OCI-M2 (cell line): ENCODE results near the gene COL20A1.

ENCODE experiments used
- DNase-seq: peaks from one replicate; lab custom pipeline; 2025; ENCODE audit not compliant: unreplicated experiment; lab: John Stamatoyannopoulos, UW

The COL20A1 gene

DNA sequence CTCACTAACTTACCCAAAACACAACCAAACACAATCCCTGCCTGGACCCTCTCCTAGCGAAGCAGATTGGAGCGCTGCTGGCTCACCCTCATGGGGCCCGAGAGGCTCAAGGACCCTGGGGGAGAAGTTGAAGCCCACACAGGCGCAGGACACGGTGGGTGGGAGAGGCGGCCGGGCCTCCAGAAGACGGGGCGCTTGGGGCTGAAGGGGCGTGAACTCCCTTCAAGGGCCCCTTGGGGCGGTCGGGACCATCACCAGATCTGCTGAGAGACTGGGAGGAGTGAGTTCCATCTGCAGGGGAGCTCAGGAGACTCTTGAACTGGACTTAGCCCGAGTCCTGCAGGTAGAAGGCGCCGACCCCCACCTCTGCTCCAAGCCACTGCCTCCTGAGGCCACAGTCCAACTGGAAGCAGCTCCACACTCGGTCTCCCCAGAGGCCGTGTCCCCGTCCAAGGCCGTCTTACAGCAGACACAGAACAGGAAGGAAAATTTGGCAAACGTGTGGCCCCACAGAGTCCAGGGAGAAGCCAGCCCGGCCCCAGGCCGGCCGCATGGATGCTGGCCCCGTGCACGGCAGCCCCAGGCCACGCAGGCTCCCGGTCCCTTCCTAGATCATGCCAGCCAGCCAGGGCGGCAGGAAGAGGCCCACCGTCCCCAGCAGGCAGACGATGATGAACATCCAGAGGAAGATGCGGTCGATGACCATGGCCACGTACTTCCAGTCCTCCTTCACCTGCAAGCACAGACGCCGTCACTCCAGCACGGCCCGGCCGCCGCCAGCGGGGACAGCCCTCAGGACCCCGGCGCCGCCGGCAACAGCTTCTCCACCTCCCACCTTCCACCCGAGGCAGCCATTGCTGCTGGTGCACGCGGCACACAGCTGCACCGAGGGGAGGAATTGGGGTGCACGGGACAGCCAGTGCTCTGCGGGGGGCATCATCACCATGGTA is 53.4 kb downstream of the COL20A1 start:
- no peak for DNase-seq

DNA sequence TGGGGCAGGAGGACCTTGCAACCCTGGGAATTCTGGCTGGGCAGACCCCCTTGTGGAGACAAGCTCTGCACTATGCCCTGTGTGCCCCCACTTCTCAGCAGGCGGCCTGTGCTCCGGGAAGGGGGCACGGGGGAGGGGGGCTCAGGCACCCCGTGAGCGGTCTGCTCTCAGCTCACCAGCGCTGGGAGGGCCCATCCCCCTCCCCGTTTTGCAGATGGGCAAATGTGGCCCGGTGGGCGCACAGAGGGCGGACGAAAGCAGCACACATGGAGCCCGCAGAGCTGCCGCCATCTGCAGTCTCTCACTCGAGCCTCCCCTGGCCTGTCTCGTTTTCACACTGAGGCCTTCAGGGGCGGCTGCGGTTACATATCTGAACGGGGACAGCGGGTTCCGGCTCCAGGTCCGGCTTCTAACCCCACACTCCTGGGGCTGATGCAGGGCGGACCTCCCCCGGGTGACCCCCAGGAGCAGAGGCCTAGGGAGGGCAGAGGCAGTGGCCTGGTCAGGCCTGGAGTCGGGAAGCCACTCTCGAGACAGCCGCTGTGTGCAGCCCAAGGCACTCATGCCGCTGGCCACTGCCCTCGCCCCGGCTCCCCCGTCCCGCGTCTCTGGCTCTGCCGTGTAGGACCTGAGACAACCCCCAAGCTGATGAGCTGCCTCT is 54.2 kb downstream of the COL20A1 start:
- DNase-seq = no peak

DNA sequence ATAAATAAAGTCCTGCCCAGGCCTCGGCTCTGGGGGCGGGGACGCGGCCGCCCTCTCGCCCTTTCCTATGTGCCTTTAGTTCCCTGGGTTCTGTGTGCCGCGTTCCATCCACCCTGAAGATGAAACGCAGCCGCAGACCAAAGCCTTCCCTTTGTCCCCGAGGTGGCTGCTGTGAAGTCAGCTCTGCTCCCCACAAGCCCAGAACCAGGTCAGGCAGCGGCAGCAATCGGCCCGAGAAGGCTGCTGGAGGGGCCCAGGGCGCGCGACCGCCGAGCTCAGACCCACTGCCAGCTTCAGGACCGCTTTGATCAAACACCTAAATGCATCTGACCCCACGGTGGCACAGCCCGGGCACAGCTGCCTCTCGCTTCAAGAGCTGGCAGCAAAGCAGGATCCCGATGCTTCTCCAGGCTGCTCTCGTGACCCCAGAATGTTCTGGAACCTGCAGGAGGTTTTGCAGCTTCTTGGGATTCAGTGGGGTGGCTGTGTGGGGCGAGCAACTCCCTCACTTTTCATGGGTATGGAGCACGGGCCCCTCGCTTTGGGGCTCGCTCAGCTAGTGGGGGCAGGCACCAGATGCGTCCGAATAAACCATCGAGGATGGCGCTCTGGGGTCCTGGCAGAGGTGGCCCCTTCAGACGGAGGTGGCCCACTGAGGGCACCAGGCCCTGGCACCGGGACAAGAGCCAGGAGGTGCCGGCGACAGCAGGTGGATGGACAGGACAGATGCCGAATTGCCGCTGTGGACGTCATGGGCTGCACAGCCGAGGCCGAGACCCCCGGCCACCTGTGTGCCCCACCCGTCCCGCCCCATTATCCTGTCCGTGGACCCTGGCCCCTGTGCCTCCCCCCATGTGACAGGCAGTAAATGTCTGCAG is 55.2 kb downstream of the COL20A1 start:
- no peak for DNase-seq

DNA sequence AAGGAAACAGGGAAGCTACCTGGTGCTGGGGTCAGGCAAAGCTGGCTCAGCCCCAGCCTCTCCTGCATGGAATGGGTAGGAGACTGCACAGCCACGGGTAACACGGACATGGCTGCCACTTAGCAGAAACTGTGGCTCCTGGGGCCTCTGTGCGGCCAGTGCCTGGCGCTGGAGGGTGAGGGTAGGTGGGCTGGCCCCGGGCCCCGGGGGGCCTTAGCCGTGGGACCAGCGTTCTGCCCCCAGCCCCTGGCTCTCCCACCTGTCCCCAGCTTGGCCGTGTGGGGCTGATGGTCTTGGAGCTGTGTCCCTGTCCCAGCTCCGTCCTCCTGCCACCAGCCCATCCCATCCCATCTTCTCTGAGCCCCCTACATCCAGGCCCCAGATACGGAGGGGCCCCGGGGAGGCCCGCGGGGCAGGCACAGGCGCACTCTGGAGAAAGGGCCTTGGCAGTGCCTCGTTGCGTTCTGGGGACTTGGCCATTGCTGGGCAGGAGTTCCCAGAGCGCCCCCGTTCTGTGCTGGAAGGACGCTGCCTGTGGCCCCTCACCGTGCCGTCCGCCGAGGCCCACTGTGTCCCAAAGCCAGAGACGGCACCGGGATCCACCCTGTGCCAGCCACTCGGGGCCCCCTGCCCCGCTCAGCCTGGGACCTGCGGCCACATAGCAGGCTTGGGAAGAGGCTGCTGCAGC is 56.0 kb downstream of the COL20A1 start:
- DNase-seq = no peak

DNA sequence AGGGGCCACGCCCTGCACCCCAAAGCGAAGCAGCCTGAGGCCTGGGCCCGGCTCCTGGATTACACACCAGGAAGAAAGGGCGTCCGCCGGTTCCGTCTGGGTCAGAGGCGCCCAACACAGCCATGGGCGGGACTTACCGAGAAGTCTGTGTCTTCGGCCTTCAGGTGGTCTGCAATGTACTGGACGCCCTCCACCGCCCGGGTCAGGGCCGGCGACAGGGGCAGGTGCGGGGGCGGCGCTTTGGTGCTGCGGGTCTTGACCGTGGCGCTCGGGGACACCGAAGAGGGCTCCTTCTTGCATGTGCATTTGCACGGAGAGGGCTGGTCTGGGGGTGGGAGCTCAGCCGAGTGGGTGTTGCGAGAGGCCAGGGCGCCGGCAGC is 56.5 kb downstream of the COL20A1 start:
- DNase-seq = no peak

DNA sequence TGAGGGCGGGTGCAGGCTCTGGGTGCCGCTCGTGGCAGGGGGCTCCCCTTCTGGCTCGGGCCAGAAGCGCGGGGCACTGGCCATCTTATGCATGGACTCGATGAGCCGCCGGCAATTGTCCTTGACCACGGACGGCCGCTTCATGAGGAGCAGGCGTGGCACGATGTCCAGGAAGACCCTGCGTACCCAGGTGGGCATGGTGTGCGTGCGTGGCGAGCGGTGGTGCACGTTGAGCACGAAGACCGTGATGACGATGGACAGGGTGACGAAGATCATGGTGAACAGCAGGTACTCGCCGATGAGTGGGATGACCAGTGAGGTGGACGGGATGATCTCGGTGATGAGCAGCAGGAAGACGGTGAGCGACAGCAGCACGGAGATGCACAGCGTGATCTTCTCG is 57.2 kb downstream of the COL20A1 start:
- no peak for DNase-seq

DNA sequence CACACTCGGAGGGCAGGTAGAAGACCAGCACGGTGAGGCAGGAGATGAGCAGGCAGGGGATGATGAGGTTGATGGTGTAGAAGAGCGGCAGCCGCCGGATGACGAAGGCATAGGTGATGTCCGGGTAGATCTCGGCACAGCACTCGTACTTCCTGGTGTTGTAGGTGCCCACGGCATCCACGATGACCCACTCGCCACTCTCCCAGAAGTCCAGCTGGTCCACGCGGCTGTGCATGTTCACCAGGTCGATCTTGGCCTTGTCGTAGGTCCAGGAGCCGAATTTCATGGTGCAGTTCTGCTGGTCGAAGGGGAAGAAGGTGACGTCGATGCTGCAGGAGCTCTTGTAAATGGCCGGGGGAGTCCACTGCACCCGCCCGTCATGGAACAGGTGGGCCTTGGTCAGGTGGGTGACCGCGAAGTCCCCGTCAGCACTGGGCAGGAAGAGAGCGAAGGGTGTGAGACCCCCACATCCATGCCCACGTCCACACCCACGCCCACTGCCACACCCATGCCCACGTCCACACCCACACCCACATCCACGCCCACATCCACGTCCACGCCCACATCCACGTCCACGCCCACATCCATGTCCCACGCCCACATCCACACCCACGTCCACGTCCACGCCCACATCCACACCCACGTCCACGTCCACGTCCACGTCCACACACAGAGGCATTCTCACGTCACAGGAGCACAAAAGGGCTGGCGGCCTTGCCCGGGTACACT is 57.8 kb downstream of the COL20A1 start:
- DNase-seq = no peak

DNA sequence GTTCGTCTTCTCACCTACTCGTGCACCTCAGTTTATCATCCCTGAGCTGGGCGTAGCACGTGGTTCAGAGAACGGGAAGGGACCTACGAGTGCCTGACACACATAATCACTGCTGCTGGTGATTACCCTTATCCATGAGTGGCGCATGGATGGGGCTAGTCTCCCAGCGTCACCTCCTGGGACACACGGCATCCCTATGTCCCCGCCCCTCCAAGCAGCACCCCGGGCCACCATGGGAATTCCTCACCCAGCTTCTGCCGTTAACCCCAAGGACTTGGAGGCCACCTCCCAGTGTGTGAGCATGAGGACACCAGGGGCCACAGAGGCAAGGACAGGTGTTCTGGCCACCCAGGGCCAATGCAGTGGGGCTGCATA is 58.3 kb downstream of the COL20A1 start:
- no peak for DNase-seq

DNA sequence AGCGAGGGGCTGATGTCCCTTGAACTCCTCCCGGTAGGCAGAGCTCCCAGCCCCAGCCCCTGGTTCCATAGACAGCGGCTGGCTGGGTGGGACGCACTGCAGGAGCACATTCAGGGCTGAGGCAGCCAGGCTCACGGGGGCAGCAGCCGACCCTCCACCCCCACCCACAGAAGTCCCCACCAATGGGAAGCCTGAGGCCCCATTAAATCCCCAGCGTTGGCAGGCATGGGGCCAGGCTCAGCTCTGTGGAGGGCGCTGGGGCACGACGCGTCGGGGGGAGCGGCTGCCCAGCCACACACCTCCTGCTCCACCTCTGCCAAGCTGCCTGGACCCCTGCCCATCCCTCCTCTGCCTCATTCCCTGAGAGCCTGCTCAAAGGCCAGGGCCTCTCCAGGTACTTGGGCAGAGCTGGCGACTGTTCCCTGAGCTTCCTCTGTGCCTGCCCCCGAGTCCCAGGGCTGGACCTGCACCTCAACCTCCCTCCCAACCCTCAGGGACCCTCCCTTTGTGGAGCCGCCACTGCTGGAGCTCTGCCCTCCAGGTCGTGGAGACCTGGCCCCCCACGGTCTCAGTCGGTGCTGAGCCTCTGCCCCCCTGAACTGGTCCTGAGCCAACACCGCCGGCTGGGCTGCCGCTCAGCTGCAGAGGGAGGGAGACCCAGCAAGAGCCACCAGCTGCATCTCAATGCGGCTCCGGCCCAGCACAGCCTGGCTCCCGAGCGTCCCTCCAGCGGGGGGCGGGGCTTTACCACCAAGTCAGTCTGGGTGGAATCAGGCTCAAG is 59.0 kb downstream of the COL20A1 start:
- DNase-seq = no peak

DNA sequence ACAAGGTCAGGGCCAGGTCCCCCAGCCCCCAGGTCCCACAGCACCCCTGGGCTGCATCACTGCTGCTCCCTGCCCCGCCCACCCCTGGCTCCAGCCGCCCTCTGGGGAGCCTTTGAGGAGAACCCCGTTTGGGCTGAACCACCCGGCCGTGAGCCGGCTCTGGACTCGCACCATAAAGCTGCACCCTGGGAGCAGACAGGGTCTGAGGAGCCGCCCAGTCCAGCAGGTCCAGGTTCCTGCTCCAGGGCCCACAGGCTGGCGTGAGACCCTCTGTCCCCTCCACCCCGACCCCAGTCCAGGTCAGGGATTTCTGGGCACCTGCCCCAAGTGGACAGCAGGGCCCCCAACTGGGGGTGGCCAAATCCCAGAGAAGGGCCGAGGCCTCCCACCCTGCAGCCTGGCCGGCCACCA is 59.8 kb downstream of the COL20A1 start:
- DNase-seq = no peak

DNA sequence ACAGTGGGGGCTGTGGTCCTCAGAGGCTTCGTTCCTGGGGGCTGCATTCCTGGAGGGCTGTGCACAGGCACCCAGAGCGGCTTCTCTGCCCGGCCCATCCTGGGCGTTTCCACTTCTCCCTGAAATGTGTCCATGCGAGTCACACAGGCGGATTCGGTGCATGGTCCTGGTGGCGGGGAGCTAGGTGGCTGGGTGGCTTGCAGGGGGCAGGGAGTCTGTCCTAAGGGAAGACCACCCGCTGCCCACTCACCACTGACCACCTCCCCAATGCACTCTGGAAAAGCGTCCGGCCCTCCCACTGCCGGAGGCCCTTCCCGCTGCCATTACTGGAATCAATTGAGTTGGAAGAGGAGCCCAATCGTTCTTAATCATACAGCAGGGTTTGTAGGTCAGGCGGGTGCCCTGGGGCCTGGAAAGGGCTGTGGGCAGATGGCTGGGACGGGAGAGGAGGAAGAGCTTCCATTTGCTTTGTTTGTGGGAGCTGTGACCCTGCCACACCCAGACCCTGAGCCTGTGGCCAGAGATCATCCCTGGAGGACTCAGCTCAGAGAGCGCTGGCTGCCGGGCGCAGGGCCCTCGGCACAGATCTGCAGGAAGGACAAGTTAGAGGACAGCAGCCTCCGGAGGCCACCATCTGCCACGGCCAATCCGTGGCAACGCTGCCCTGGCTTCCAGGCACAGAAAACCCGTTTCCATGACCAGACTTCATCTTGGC is 61.8 kb downstream of the COL20A1 start:
- no peak for DNase-seq

DNA sequence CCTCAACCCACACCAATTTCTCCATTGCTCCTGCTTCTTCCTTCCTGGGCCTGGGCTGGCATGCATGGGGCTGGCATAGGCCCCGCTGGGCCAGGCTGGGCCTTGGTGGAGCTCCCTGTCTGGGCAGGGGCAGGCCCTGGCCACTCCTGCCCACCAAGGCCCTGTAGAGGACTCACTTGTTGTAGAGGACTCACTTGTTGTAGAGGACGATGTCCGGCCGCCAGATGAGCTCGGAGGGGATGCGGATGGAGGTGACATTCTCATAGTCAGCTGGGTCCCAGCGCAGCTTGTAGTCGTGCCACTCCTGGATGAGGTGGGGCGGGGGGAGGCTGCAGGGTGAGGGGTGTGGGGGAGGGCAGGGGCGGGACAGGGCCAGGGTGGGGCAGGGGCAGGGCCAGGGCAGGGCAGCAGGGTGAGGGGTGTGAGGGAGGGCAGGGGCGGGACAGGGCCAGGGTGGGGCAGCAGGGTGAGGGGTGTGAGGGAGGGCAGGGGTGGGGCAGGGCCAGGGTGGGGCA is 62.9 kb downstream of the COL20A1 start:
- no peak for DNase-seq

DNA sequence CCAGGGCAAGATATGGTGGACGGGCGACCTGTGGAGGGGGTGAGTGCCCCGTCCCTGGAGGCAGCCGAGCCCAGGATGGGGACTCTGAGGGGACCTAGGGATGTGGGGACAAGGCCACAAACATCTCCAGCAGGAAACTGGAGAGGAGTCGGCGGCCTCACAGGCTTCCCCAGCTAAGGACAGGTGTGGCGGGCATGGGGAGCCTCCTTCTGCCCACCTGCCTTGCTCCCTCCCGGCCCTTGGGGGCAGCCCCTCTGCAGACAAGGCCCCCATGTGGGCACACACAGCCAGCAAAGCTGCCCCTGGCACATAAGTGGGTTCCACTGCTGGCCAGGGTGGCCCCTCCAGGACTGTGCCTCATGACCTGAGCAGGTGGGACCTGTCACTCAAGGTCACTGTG is 63.5 kb downstream of the COL20A1 start:
- DNase-seq = no peak

DNA sequence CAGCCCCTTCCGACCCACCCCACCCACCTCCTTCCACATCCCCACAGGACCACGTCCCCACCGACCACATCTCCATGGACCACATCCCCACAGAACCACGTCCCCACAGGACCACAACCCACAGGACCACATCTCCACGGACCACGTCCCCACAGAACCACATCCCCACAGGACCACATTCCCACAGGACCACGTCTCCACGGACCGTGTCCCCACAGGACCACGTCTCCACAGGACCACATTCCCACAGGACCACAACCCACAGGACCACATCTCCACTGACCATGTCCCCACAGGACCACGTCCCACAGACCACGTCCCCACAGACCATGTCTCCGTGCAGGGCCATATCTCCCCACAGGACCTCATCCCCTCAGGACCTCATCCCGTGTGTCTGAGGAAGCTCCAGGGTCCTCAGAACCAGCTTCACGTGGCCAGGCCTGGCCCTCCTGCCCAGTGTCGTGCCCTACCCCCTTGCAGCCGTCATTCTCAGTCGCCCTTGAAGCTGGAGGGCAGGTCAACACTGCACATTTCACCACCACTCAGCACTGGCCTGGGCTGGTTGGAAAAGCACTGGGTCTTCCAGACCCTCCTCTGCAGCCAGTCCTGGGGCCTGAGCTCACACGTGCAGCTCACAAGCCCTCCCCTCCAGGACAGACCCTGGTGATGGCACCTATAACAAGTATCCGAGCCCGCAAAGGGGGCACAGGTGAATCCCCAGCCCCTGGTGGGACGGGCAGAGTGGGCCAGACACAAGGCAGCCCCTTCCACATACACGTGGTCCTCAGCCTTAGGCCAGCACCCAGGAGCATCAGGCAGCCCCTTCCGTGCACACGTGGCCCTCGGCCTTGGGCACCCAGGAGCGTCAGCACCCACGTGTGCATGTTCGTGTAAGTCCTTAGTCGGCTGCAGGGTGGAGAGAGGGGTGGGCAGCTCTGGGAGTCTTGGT is 64.2 kb downstream of the COL20A1 start:
- DNase-seq = no peak

DNA sequence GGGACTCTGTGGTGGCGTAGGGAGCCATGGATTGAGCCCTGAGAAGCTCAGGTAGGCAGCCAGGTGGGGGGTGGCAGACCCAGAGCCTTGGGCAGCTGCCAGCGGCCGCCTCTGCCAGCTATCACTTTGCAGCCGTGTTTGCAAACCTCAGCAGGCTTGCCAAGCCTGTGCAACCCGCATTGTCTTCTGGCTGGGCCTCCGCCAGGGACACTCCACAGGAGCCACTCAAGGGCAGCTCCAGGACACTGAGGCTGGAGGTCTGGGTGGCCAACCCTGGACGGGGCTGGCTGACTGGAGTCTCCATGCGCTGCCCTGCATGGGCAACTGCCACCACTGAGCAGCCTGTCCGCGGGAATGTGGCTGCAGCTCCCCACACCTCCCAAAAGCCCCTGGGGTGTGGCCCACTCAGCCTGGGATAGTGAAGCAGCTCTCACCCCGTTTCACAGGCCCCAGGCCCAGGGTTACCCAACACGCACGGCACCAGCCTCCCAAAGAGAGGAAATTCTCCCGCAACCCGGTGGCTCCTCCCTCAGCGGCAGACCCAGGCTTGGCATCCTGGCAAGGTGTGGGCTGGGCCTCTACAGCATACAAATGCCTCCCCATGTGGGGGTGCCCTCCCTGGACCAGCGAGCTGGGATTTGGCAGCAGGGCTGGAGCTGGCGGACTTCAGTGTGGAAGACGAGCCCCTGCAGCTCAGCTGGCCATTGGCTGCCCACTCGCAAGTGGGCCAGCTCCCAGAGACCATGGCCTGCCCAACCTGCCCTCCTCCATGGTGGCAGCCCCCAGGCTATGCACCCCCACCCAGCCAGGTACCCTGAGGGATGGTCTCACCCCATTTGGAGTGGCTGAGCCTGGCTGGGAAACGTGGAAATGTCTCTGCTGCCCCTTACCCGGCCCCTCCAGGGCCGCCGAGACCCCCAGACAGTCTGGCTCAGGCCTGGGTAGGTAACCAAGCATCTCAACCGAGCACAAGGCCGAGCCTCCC is 65.2 kb downstream of the COL20A1 start:
- DNase-seq = no peak

DNA sequence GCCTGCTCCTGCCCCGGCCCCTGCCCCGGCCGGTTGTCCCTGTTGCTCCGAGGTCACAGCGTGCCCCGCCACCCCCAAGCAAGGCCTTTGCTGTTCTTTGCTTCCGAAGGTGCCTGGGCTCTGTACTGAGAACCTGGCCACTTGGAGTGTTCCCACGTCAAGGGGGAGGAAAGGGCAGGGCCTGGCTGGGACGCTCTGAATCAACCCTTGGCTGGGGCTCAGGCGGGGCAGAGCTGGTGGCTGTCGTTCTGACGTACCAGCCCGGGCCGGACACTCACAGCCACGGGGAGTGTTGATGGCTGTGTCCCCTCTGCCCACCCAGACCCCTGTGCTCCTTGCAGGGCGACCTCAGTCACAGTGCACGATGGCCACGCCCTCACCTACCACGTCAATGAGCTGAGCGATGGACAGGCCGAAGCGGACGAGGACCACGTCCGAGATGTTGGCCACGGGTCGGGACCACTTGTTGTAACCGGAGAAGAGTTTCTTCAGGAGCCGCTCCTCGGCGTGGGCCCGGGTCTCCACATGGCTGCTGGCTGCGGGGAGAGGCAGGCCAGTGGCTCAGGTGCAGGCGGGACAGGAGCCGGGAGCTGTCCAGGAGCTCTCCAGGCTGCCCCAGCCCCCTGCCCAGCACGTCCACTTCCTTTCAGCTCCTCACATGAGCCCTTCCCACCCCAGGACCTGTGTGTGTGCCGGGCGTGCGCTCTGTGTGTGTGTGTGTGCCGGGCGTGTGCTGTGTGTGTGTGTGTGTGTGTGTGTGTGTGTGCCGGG is 66.4 kb downstream of the COL20A1 start:
- DNase-seq = no peak
